Uterus (tissue), 2 donors: ENCODE data around the gene PCED1A.

ENCODE experiments used
- CTCF ChIP-seq, 4 experiments: fragments of 200-600 bp in 2 of 4; fragments of 450-650 bp in 2 of 4; sonication (generic) in 2 of 4; IDR thresholded peaks; one replicate each; pipeline ENCODE4 v1.5.1; 2016 to 2019; ENCODE audit warnings: antibody characterized with exemption in 4 of 4, mild to moderate bottlenecking in 2 of 4, moderate library complexity in 1 of 4
- POLR2A ChIP-seq, 2 donors: fragments of 450-650 bp; IDR thresholded peaks; one replicate each; pipeline ENCODE4 v1.6.1; 2016; ENCODE audit warnings: antibody characterized with exemption in 2 of 2, mild to moderate bottlenecking in 1 of 2, moderate library complexity in 1 of 2

- no peak for TF ChIP-seq CTCF (IDR thresholded peaks at IDR 0.05)
- no peak for TF ChIP-seq POLR2A (IDR thresholded peaks at IDR 0.05)
Measured at GRCh38 chr20:2798814-2799213, 41.6 kb downstream of the PCED1A start.
